ENCODE data around the gene HNRNPH3. TPM values are rescaled to one million over a fixed set of nuclear protein-coding genes. Genes with fewer than 3 reads are reported as not detected.
"Not testable (repeated sequence)": the region's sequence is repeated elsewhere in the genome, so short reads cannot be mapped to it uniquely, and the experiment has no call there.

The HNRNPH3 gene
- total RNA-seq, 2 experiments from 2014 or later = 114 to 122 TPM

DNA sequence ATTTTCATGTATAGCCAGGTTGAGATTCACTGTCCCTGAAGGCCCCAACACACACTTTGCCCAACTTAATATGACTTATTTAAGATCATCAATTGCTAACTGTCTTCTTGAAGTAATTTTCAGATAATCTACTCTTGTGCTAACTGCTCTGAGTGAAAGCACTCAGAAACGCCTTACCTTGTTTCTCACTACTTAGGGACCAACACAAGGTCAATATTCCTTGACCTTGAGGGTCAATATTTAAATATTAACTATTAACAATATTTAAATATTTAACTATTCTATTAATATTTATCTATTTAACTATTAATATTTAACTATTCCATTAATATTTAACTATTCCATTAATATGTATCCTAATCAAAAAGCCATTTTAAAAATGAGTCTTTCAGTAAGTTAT lies 26.0 kb upstream of the HNRNPH3 start:
- ATAC-seq = no peak
- no peaks in the 10 kb centered on the region for H3K9me3 Mint-ChIP-seq (ENCODE audit: insufficient read depth)
- H3K4me3 Mint-ChIP-seq = no peak overlapping the region
- no peaks in the 10 kb centered on the region for H3K27me3 Mint-ChIP-seq (ENCODE audit: low read depth)
- ChIA-PET CTCF (interaction anchor here (0.9 to 1.9 kb wide), 4 partner anchors 8 to 93 kb away, joined by 3 to 7 read pairs (median 4); partner anchors contain the start of gene HNRNPH3), POLR2A (no interaction called here)
- DNase-seq = no peak
- H3K4me1 Mint-ChIP-seq (ENCODE audit: low read depth) = no peaks in the 10 kb centered on the region
- no peaks in the 10 kb centered on the region for H3K36me3 Mint-ChIP-seq (ENCODE audit: low read depth)
- no peak overlapping the region for H3K27ac Mint-ChIP-seq

DNA sequence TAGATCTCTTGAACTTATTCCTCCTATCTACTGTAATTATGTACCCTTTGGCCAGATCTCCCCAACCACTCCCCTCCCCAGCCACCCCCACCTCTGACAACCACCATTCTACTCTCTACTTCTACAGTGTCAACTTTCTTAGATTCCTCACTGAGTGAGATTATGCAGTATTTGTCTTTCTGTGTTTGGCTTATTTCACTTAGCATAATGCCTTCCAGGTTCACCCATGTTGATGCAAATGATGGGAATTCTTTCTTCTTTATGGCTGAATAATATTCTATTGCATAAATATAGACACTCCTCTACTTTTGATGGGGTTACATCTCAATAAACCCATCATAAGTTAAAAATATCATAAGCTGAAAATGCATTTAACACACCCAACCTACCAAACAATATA lies 21.3 kb upstream of the HNRNPH3 start:
- no peak for ATAC-seq
- POLR2A ChIA-PET = no interaction called here

DNA sequence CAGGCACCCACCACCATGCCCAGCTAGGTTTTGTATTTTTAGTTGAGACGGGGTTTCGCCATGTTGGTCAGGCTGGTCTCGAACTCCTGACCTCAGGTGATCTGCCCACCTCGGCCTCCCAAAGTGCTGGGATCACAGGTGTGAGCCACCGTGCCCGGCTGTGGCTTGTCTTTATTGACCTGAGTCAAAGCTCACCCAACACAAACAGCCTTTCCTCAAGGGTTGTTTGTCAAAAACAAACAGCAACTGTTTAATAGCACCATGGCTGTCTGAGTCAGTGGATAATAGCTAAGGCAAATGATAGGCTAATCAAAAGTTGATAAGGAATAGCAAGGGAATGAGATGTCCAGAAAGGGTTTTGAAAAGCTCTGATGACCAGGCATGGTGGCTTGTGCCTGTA lies 16.9 kb upstream of the HNRNPH3 start:
- not testable (repeated sequence) for H3K4me3 Mint-ChIP-seq; H3K27me3 Mint-ChIP-seq (ENCODE audit: low read depth); DNase-seq; ATAC-seq; H3K9me3 Mint-ChIP-seq (ENCODE audit: insufficient read depth); H3K27ac Mint-ChIP-seq
- ChIA-PET POLR2A (interaction anchor here (0.6 to 3.4 kb wide), 2 partner anchors 17 to 583 kb away, joined by 6 to 38 read pairs; partner anchors contain the start of genes HNRNPH3 and PBLD), CTCF (interaction anchor here (1.0 to 2.5 kb wide), 6 partner anchors 9 to 527 kb away, joined by 3 to 19 read pairs (median 4); partner anchors contain the start of gene HNRNPH3)
- peaks cover 12% of the 10 kb centered on the region for H3K4me1 Mint-ChIP-seq (ENCODE audit: low read depth)
- peaks cover 13% of the 10 kb centered on the region for H3K36me3 Mint-ChIP-seq (ENCODE audit: low read depth)

More for the DNA sequence above, 21.3 kb upstream of the HNRNPH3 start:
- Mint-ChIP-seq H3K9me3 (ENCODE audit: insufficient read depth) (peaks cover under 1% of the 10 kb centered on the region), H3K36me3 (ENCODE audit: low read depth) (peaks cover 1% of the 10 kb centered on the region), H3K4me3 (no peak overlapping the region), H3K27ac (no peak overlapping the region), H3K27me3 (ENCODE audit: low read depth) (no peaks in the 10 kb centered on the region), H3K4me1 (ENCODE audit: low read depth) (peaks cover 10% of the 10 kb centered on the region)
- CTCF ChIA-PET = interaction anchor here (1.9 kb wide), 1 partner anchor 9 kb away, joined by 7 read pairs; no protein-coding TSS in a partner anchor
- no peak for DNase-seq

DNA sequence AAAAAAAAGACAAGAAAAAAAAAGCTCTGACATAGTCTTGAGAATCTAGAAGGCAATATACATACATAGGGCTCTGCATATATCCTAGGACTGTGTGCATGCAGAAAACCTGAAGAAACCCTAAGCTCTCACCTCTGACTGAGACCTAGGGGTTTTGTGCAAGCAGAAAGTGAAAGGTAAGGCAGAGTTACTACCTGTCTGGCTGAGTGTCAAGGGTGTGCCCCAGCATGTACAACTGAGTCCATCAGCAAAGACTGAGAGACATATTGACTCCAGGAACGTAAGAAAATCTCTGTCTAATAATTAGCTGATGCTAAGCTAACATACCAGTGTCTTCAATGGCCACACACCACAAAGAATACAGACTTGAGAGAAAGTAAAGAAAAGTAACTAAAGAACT lies 16.3 kb upstream of the HNRNPH3 start:
- DNase-seq (no peak), ATAC-seq (no peak)
- peaks cover 9% of the 10 kb centered on the region for H3K9me3 Mint-ChIP-seq (ENCODE audit: insufficient read depth)
- no peak overlapping the region for H3K4me3 Mint-ChIP-seq
- H3K36me3 Mint-ChIP-seq (ENCODE audit: low read depth) = peaks cover 13% of the 10 kb centered on the region
- ChIA-PET CTCF (interaction anchor here (1.8 kb wide), 1 partner anchor 103 kb away, joined by 6 read pairs; no protein-coding TSS in a partner anchor), POLR2A (interaction anchor here (0.6 to 3.4 kb wide), 2 partner anchors 16 to 584 kb away, joined by 6 to 38 read pairs; partner anchors contain the start of genes HNRNPH3 and PBLD)
- no peak overlapping the region for H3K27ac Mint-ChIP-seq
- H3K27me3 Mint-ChIP-seq (ENCODE audit: low read depth) = no peaks in the 10 kb centered on the region
- H3K4me1 Mint-ChIP-seq (ENCODE audit: low read depth) = peaks cover 12% of the 10 kb centered on the region

DNA sequence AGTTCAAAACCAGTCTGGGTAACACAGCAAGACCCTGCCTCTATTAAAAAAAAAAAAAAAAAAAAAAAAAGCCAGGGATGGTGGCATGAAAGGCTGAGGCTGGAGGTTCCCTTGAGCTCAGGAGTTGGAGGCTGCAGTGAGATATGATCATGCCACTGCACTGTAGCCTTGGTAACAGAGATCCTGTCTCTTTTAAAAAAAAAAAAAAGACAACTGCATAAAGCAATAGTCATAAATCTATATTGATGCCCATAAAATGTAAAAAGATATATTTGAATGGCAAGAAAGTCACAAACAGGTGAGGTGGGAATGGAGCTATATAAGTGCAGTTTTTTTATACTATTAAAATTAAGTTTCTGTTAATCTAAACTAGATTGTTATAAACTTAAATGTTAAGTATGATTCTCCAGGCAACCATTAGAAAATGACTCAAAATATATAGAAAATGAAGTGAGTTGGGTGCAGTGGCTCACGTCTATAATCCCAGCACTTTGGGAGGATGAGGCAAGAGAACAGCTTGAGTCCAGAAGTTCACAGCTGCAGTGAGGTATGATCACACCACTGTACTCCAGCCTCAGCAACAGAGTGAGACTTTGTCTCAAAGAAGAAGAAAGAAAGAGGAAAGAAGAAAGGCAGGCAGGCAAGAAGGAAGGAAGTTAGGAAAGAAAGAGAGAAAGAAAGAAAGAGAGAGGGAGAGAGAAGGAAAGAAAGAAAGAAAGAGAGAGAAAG lies 13.4 kb upstream of the HNRNPH3 start:
- peaks cover 8% of the 10 kb centered on the region for H3K4me1 Mint-ChIP-seq (ENCODE audit: low read depth)
- peaks cover 13% of the 10 kb centered on the region for H3K36me3 Mint-ChIP-seq (ENCODE audit: low read depth)
- H3K4me3 Mint-ChIP-seq = no peak overlapping the region
- H3K27me3 Mint-ChIP-seq (ENCODE audit: low read depth) = no peaks in the 10 kb centered on the region
- no peak overlapping the region for H3K27ac Mint-ChIP-seq
- DNase-seq (no peak), ATAC-seq (no peak)
- peaks cover 9% of the 10 kb centered on the region for H3K9me3 Mint-ChIP-seq (ENCODE audit: insufficient read depth)
- ChIA-PET POLR2A (interaction anchor here (1.5 kb wide), 1 partner anchor 13 kb away, joined by 5 read pairs; the partner anchor contains the start of gene HNRNPH3), CTCF (no interaction called here)

DNA sequence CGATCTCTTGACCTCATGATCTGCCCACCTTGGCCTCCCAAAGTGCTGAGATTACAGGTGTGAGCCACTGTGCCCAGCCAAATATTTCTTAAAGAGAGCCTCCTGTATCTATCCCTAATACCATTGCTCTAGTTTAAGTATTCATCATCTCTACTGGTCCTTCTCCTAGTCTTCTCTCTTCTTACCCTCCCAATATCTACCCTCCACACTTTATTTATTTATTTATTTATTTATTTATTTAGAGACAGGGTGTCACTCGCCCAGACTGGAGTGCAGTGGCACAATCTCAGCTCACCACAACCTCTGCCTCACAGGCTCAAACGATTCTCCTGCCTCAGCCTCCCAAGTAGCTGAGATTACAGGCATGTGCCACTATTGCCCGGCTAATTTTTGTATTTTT lies 7.5 kb upstream of the HNRNPH3 start:
- POLR2A ChIA-PET = not testable (repeated sequence)

DNA sequence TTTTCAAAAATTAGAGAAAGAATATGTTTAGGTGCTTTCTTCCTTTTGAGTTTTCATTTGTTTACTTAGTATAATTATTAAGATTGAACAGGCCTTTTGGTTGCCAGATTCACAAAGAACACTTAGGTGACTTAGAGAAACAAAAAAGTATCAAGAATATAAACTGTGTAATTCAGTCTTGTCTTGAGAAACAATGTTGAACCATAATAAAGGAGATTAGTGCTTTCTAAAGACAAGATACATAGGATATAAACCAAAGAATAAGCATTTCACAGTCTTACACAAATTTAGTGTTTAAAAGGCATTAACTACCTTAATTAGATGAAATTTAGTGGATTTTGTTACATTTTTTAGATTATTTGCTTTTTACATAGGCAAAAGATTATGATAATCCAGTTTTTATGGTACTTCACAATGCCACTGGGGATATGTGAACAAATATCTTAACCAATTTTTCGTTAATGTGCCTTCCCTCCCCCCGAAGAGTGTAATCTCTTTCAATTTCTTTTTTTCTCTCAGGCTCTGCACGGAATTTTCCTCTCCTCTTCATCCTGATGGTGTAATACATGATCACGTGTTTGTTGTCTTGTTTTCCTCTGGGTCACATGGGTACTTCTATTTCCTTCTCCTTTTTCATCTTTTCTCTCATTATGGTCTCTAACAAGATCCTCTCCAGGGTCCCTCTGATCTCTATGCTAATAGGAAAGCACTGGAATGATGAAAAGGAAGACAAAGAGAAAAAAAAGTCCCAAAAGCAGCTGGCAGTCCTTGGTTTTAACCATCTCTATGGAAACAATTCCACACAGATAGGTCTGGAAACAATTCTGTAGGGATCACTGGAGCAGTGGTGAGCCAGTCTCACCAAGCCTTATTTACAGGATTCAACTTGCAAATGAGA lies 3.7 kb upstream of the HNRNPH3 start:
- DNase-seq (no peak), ATAC-seq (no peak)
- Mint-ChIP-seq H3K4me1 (ENCODE audit: low read depth) (peaks cover 21% of the 10 kb centered on the region), H3K9me3 (ENCODE audit: insufficient read depth) (no peaks in the 10 kb centered on the region), H3K27ac (peak overlapping the region; percentile 28), H3K4me3 (peak overlapping the region; percentile 4), H3K36me3 (ENCODE audit: low read depth) (peaks cover 10% of the 10 kb centered on the region), H3K27me3 (ENCODE audit: low read depth) (peaks cover 2% of the 10 kb centered on the region)
- ChIA-PET POLR2A (no interaction called here), CTCF (no interaction called here)

More for the DNA sequence above, 7.5 kb upstream of the HNRNPH3 start:
- not testable (repeated sequence) for H3K9me3 Mint-ChIP-seq (ENCODE audit: insufficient read depth); H3K4me1 Mint-ChIP-seq (ENCODE audit: low read depth); DNase-seq; ATAC-seq; H3K36me3 Mint-ChIP-seq (ENCODE audit: low read depth); H3K27ac Mint-ChIP-seq; H3K27me3 Mint-ChIP-seq (ENCODE audit: low read depth); H3K4me3 Mint-ChIP-seq
- CTCF ChIA-PET = interaction anchor here (1.5 kb wide), 1 partner anchor 469 kb away, joined by 3 read pairs; no protein-coding TSS in a partner anchor

DNA sequence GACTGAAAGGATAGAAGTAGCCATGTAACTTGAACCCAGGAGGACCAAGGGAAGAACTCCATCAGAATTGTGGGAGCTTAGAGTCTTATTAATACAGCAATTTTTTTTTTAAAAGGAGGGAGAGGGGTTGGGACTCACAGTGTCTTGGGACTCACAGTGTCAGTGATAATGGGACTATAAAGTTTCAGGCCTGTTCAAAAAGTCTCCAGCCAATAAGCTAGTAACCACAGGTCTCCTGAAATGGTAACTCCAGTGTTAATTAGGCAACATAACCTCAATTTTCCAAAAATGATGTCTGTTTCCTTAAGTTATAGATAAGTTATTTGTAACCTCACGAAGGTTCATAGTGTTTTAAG lies 2.4 kb upstream of the HNRNPH3 start:
- peaks cover 25% of the 10 kb centered on the region for H3K4me1 Mint-ChIP-seq (ENCODE audit: low read depth)
- no peak overlapping the region for H3K4me3 Mint-ChIP-seq
- ChIA-PET POLR2A (interaction anchor here (4.4 kb wide), 1 partner anchor 15 kb away, joined by 38 read pairs; no protein-coding TSS in a partner anchor), CTCF (interaction anchor here (0.6 to 1.1 kb wide), 4 partner anchors 10 to 515 kb away, joined by 3 read pairs; no protein-coding TSS in a partner anchor)
- no peaks in the 10 kb centered on the region for H3K27me3 Mint-ChIP-seq (ENCODE audit: low read depth)
- no peak overlapping the region for H3K27ac Mint-ChIP-seq
- DNase-seq = no peak
- no peaks in the 10 kb centered on the region for H3K9me3 Mint-ChIP-seq (ENCODE audit: insufficient read depth)
- ATAC-seq = no peak
- peaks cover 22% of the 10 kb centered on the region for H3K36me3 Mint-ChIP-seq (ENCODE audit: low read depth)

DNA sequence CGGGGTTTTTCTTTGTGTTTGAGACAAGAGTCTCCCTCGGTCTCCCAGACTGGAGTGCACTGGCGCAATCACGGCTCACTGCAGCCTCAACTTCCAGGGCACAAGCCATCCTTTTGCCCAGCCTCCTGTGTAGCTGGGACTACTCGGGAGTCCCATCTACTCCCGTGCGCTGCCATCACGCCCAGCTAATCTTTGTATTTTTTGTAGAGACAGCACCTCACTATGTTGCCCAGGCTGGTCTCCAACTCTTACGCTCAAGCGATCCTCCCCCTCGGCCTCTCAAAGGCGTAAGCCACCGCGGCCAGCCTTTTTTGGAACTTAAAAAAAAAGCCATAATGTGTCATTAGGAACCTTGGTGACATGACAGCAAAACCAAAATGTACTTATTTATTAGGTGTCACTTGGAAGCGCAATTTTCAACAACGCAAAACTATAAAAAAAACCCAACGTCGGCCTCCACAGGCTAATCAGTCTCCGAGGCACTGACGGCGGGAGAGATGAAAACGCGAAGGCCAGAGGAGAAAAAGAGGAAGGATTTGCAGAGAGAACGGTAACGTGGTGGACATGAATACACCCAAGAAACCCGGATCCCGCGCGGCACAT lies 911 bp upstream of the HNRNPH3 start:
- H3K9me3 Mint-ChIP-seq (ENCODE audit: insufficient read depth) = no peaks in the 10 kb centered on the region
- ATAC-seq = no peak
- H3K4me3 Mint-ChIP-seq = peak overlapping the region; percentile 98
- CTCF ChIA-PET = interaction anchor here (0.7 to 4.6 kb wide), 3 partner anchors 25 to 118 kb away, joined by 3 to 19 read pairs (median 3); no protein-coding TSS in a partner anchor
- DNase-seq = no peak
- H3K36me3 Mint-ChIP-seq (ENCODE audit: low read depth) = peaks cover 33% of the 10 kb centered on the region
- no peaks in the 10 kb centered on the region for H3K27me3 Mint-ChIP-seq (ENCODE audit: low read depth)
- peaks cover 38% of the 10 kb centered on the region for H3K4me1 Mint-ChIP-seq (ENCODE audit: low read depth)
- peak overlapping the region; percentile 100 for H3K27ac Mint-ChIP-seq
- POLR2A ChIA-PET = interaction anchor here (0.7 to 4.4 kb wide), 8 partner anchors 13 to 569 kb away, joined by 3 to 38 read pairs (median 4); partner anchors contain the start of gene DDX50

DNA sequence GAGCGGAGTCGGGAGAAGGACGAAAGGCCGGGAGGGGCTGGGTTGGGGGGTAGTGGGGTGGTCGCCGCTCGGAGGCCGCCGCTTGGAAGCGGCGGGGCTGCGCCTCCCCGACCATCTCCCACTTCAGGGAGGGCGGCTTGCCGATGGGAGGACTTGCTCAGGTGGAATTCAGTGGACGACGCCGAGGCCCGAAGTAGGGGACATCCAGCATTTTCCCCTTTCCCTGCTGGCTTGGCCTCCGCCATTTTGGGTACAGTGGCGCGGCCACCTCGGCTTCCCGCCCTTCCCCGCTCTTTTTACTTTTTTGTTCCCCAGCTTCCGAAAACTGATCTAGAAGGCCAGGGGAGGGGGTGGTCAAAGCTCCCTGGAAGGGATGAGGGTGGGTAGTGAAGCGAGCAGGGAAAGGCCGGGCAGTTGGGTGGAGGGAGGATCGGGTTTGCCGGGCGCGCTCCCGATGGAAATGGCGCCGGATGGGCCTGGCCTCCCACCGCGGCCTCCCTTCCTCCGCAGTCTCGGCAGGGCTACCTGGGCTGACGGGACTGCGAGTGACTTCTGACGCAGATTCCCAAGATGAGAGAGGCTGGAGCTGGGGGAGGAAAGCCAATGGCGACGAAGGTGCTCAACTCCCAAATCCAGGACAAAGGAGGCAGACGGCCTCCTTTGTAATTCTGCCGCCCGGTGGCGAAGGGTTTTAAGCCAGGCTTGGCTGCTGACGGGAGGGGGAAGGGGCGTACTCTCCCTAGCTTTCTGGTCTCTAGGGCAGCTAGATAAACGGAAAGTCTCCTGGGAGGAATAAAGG lies 594 bp downstream of the HNRNPH3 start, which contains the start of gene PBLD:
PBLD (minus strand) TSS at position 670 of the 799 bp plus-strand sequence. CDS start 26,084 bp downstream, outside the sequence.
- peak; percentile 74 for DNase-seq
- Mint-ChIP-seq H3K9me3 (ENCODE audit: insufficient read depth) (no peaks in the 10 kb centered on the region), H3K27ac (peak within 1 kb of the TSS; percentile 100), H3K4me3 (peak within 1 kb of the TSS; percentile 98), H3K27me3 (ENCODE audit: low read depth) (no peaks in the 10 kb centered on the region), H3K4me1 (ENCODE audit: low read depth) (peaks cover 50% of the 10 kb centered on the region), H3K36me3 (ENCODE audit: low read depth) (peaks cover 46% of the 10 kb centered on the region)
- ChIA-PET CTCF (interaction anchor here (0.7 to 4.6 kb wide), 10 partner anchors 11 to 544 kb away, joined by 3 to 26 read pairs (median 3); partner anchors contain the start of gene RUFY2), POLR2A (interaction anchor here (0.7 to 4.4 kb wide), 22 partner anchors 8 to 572 kb away, joined by 3 to 38 read pairs (median 4); partner anchors contain the start of genes DDX50 and DNA2)
- peak; percentile 32 for ATAC-seq
